ENCODE measurements around the gene PRR33.

GRCh38 chr11:1858154-1858553, 33.5 kb downstream of the PRR33 start:
- TF ChIP-seq, protein P1, sequence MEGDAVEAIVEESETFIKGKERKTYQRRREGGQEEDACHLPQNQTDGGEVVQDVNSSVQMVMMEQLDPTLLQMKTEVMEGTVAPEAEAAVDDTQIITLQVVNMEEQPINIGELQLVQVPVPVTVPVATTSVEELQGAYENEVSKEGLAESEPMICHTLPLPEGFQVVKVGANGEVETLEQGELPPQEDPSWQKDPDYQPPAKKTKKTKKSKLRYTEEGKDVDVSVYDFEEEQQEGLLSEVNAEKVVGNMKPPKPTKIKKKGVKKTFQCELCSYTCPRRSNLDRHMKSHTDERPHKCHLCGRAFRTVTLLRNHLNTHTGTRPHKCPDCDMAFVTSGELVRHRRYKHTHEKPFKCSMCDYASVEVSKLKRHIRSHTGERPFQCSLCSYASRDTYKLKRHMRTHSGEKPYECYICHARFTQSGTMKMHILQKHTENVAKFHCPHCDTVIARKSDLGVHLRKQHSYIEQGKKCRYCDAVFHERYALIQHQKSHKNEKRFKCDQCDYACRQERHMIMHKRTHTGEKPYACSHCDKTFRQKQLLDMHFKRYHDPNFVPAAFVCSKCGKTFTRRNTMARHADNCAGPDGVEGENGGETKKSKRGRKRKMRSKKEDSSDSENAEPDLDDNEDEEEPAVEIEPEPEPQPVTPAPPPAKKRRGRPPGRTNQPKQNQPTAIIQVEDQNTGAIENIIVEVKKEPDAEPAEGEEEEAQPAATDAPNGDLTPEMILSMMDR (IDR thresholded peaks at IDR 0.05), result no peak
- no peak for TF ChIP-seq POLR2A (IDR thresholded peaks at IDR 0.05)
- TF ChIP-seq POLR2AphosphoS5 (IDR thresholded peaks at IDR 0.05), result no peak
- TF ChIP-seq EP300 (IDR thresholded peaks at IDR 0.05), result no peak

Data from sigmoid colon (tissue), 4 donors.